ENCODE measurements around the gene LRRN3.
"Not testable (repeated sequence)": the region's sequence is repeated elsewhere in the genome, so short reads cannot be mapped to it uniquely, and the experiment has no call there.

The LRRN3 gene

GRCh38 chr7:111090846-111091245 lies at the start of gene LRRN3:
LRRN3 (plus strand) TSS chr7:111091127; CDS start chr7:111122773, 31,646 bp downstream.
- DNase-seq, result peak; percentile 72

DNA sequence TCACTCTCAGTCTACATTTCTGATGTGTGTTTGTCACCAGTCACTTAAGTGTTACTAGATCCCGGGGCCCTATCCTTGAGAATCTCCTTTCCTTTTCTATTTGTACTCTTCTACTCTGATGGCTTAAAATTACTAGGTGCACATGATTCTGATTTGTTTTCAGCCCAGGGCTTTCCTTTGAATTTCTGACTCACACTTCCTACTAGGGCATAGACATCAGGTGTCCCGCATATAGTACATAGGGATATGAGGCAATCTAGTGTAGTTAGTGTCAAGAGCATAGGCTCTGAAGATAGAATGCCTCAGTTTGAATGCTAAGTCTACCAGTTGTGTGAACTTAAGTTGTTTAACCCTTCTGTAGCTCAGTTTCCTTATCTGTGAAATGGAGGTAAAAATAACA lies 49.4 kb upstream of the LRRN3 start:
- DNase-seq, result no peak

GRCh38 chr7:111042842-111043241 lies 48.1 kb upstream of the LRRN3 start:
- DNase-seq, result no peak

DNA sequence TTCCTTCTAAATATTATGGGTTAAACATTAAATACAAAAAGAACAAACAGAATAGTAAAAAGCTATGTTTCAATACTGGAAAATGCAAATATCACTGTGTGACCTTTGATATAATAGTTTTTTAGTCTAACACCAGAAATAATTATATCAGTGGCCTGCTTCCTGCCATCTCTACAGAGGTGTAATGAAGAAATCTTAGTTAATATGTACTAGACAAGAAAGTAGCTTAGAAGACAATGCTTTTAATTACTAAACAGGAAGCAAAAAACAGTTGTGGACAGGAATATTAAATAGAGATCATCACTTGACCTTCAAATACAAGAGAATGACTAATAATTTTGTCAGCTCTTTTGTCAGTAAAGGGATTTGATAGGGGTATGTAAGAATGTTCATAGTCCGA lies 47.4 kb upstream of the LRRN3 start:
- no peak for DNase-seq

DNA sequence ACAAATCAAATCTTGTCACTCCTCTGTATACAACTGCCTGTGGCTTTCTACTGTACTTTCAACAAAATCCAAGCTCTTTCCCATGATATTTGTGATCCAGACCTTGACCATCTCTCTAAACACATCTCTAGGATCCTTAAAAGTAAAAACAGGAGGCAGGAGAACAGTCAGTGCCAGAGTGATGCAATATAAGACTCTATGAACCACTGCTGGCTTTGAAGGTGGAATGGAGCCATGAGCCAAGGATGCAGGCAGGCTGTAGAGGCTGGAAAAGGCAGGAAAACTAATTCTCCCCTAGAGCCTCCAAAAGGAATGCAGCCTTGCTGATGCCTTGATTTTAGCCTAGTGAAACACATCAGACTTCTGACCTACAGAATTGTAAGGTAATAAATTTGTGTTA lies 45.5 kb upstream of the LRRN3 start:
- no peak for DNase-seq

DNA sequence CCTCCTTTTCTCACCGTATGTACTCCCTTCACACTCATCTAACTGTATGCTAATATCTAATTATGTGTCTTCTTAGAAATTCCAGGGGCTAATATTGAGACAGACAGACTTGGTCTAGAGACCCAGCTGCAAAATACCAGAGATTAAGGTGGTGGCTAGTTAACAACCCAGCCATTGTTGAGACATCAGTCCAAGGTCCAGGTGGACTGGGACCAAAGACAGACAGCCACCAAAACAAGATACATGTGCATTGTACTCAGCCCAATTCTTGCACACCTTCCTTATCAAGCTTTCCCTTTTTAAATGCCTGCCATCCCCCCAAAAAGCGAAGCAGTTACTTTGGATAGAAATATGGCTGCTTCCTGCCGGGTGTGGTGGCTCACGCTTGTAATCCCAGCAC lies 43.3 kb upstream of the LRRN3 start:
- no peak for DNase-seq

- DNase-seq, result no peak
Measured at GRCh38 chr7:111049971-111050680, 40.8 kb upstream of the LRRN3 start.

DNA sequence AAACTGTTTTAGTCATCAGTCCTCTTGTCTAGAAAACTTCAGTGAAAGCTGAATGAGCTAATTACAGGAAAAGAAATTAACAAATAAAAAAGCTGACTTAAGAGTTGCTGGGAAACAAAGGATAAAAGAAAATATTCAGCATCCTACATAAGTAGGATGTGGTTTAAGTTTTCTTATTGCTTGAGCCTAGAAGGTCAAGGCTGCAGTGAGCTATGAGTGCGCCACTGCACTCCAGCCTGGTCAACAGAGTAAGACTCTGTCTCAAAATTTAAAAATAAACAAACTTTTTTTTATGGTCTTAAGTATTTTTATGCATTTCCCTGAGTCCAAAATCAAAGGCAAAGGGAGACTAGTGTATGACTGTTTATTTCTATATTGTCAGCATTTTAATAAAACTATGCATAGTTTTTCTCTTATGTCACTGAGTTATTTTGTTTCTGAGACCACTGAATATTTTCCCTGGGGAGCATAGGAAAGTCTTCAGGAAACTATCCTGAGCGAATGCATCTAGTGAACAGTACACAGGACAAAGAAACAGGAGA lies 40.0 kb upstream of the LRRN3 start:
- no peak for DNase-seq

DNA sequence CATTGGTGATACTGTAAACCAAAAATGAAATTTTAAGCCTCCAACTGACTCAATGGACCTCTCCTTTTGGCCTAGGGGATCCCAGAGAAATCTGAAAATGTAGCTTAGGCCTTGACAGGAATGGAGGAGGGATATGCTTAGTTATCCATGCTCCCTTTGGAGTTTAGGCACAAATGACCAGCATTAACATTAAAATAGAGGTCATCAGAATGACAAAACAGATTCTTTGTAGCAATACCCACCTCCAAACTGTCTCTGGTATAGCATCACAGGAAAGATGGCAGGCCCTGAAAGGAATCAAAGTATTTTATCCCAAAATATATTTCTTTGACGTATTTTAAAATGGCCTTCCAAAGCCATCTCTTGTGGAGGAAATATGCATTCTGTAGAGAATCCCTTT lies 39.1 kb upstream of the LRRN3 start:
- DNase-seq, result no peak

DNA sequence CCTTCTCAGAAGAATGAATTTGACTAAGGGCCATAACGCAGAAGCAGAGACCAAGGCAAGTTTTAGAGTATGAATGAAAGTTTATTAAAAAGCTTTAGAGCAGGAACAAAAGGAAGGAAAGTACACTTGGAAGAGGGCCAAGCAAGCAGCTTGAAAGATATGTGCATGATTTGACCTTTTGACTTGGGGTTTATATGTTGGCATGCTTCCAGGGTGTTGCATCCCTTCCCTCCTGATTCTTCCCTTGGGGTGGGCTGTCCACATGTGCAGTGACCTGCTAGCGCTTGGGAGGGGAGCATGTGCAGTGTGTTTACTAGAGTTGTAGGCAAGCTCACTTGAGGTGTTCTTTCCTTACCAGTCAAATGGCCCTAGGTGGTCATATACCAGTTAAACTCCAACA lies 37.9 kb upstream of the LRRN3 start:
- DNase-seq, result no peak

DNA sequence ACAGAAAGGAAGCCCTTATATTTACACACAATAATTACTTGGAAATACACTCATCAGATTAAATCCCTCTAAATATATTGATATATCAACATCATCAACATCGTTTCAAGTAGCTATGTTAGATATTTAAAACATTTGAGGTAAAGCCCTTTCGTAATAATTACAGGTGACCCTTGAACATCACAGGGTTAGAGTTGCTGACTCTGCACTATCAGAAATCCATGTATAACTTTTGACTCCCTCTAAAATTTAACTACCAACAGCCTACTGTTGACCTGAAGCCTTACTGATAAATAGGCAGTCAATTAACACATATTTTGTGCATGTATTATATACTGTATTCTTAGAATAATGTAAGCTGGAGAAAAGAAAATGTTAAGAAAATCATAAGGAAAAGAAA lies 34.6 kb upstream of the LRRN3 start:
- DNase-seq, result no peak

DNA sequence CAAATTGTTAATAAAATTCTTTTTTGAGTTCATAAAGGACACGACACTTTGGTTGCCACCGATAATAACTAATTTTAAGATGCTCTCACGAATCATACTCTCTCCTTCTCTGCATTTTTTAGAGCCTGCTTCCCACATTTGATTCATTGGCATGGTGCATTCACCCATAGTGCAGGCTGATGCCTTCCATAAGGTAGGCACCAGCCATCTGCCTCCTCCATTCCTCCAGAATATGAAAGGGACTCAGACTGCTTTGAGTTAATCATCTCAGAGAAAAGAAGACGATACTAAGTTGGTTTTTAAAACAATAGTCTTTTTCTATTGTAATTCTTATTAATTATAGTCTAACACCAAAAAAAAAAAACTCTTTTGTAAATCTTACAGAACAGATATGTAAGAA lies 33.9 kb upstream of the LRRN3 start:
- DNase-seq, result no peak

GRCh38 chr7:111059833-111060232 lies 31.1 kb upstream of the LRRN3 start:
- DNase-seq, result no peak

DNA sequence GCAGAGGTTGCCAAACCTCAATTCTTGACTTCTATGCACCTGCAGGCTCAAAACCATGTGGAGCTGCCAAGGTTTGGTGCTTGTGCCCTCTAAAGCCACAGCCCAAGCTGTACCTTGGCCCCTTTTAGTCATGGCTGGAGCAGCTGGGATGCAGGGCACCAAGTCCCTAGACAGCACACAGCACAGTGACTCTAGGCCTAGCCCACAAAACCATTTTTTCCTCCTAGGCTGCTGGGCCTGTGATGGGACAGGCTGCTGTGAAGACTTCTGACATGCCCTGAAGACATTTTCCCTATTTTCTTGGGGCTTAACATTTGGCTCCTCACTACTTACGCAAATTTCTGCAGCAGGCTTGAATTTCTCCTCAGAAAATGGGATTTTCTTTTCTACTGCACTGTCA lies 27.8 kb upstream of the LRRN3 start:
- no peak for DNase-seq

DNA sequence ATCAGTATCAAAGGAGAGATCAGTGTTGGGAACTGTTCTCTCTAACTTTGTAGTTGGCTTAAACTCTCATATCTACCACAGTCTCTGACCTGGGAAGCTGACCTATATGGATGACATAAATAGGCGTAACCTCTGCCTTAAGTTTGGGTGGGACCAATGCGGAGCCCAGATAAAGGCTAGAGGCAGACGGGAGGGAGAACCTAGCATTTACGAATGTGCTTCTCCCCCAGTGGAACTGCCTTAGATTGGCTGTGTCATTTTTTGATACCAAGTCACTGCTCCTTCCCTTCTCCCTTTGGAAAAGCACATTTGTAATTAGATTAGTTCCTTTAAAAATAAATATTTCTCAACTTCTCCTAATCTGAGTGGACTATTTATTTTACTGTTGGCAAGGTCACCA lies 23.7 kb upstream of the LRRN3 start:
- DNase-seq, result no peak

DNA sequence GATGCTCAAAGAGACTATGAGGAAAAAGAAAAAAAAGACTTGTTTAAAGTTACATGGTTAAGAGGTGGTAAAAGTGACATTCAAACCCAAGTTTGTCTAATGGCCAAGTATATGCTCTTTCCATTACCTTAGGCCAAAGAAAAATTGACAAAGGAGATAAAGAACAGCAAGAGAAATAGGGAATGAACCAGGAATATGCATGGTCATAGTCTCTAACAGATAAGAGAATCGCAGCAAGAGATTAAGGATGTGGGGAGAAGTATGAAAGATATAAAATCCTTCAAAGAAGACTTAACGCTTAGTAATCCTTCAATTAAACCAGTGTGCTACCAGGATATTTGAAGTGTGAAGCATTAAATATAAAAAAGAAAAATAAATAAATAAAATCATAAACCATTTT lies 23.2 kb upstream of the LRRN3 start:
- no peak for DNase-seq

DNA sequence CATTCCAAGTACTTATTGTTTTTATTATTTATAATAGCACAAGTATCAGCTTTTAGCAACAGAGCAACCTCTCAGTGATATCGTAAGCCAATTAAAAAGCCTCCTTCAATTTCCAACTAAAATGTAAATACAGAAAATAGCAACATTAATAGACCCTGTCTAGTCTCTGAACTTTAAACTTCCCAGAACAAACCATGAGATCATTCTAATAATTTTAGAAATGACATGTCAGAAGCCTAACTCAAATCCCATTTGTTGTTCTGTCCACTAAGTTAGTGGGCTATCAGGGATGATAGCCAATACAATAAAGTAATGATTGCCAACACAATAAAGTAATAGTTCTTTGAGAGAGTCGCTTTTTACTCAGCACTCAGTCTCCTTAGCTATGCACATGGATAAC lies 22.3 kb upstream of the LRRN3 start:
- DNase-seq, result no peak

GRCh38 chr7:111071556-111071955 lies 19.4 kb upstream of the LRRN3 start:
- DNase-seq, result no peak

DNA sequence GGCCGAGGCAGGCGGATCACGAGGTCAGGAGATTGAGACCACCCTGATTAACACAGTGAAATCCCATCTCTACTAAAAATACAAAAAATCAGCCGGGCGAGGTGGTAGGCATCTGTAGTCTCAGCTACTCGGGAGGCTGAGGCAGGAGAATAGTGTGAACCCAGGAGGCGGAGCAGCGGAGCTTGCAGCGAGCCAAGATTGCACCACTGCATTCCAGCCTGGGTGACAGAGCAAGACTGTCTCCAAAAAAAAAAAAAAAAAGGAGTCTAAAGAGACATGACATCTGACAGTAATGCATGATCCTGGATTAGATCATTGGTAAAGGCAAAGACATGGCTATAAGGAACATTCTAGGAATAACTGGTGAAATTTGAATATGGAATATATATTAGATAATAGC lies 18.3 kb upstream of the LRRN3 start:
- not testable (repeated sequence) for DNase-seq

DNA sequence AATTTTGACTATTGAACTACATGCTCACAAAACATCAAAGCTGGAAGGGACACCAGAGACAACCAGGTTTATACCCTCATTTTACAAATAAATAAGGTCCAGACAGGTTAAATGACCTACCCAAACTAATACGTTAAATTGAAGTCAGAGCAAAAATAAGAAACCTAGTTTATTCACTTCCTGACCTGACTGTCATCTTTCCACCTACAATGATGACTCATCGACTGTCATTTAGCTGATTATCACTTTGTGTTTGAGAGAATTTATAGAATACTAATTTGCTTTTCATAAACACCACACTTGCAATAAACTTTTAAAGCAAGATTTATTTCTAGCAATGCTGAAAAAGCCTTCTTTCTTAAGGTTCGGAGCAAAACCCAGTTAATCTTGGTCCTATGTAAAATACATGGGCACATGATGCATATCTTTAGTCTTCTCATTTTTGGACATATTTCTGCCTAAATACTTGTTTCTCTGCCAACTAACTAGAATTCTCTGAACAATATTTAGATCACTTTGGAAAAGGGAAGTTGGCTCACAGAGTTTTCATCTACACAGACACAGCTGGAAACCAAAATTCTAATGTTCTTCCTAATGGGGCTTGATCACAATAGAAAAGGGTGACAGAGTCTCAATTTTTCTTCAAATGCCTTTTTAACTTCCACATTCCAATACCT lies 16.7 kb upstream of the LRRN3 start:
- no peak for DNase-seq

DNA sequence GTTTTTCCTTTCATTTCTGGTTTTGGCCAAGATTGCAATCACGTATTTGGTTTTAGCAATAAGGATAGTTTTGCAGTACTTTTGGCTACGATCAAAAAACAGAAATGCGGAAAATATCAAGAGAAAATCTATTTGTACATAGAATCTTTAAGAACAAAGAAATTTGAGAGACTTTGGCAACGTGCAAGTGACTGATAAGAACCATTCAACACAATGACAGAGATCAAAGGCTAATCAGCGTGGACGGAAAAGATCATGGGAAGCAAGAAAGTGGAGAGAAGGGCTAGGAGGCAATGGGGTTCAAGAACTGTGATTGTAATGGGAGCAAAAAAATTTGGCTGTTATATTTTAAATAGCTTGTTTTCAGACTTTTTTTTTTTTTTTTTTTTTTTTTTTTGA lies 16.2 kb upstream of the LRRN3 start:
- DNase-seq, result no peak

DNA sequence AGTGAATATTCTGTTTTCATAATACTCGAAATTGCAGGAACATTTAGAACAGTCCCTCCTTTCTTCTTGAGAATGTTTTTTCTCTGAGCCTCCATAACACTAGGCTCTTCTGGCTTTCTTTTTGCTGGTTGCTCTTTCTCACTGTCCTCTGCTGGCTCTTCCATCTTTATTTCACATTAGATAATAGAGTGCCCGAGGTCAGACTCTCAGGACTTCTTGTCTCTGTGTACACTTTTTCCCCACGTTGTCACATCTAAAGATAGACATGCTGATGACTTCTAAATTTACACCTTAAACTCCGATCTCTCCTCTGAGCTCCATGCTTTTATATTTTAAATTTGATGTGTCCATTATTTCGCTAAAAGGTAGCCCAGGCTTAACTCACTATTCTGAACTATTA lies 15.4 kb upstream of the LRRN3 start:
- no peak for DNase-seq

- DNase-seq, result no peak
Measured at GRCh38 chr7:111076205-111076604, 14.7 kb upstream of the LRRN3 start.

GRCh38 chr7:111077001-111077400 lies 13.9 kb upstream of the LRRN3 start:
- no peak for DNase-seq

Data from activated CD8-positive, alpha-beta memory T cell treated with anti-CD3 and anti-CD28 coated beads for 24 hours (primary cell).